SU-DHL-6 (cell line): ENCODE data around the gene GMDS.

ENCODE experiments used
- CTCF ChIP-seq: fragments of 200-600 bp; sonication (generic); IDR thresholded peaks from one replicate; pipeline ENCODE4 v1.5.1; 2017; ENCODE audit warnings: antibody characterized with exemption, mild to moderate bottlenecking, low read length, moderate library complexity; ENCODE audit not compliant: insufficient read depth, poor library complexity, severe bottlenecking
- EZH2phosphoT487 ChIP-seq: fragments of 200-600 bp; sonication (generic), shearing (Covaris generic); conservative IDR thresholded peaks from 2 replicates; pipeline ENCODE4 v1.6.1; 2018; ENCODE audit warnings: mild to moderate bottlenecking, antibody characterized with exemption, low read length, moderate library complexity, mixed read lengths

- TF ChIP-seq CTCF (no peak), EZH2phosphoT487 (no peak)
These were observed 359.8 kb downstream of the GMDS start for GRCh38 chr6:1885576-1886011.
